A549 (cell line): ENCODE results near the gene PIM3.

Experiments used
- BHLHE40 ChIP-seq: IDR thresholded peaks from 2 replicates; pipeline ENCODE4 v1.6.1; 2012; ENCODE audit warnings: low read depth, low read length, inconsistent platforms
- EHF ChIP-seq: fragments of 250-450 bp; sonication (Bioruptor Pico); IDR thresholded peaks from 2 replicates; pipeline ENCODE4 v1.5.0; 2020; ENCODE audit warnings: mild to moderate bottlenecking
- EP300 ChIP-seq, 2 experiments: fragments of >200 bp; sonication (Bioruptor Twin); formaldehyde crosslinking; IDR thresholded peaks; 2 replicates in 1 of 2; 3 replicates in 1 of 2; pipeline ENCODE4 v1.6.1; 2016 to 2017
- HDAC2 ChIP-seq: fragments of 200-600 bp; sonication (generic); IDR thresholded peaks from 2 replicates; pipeline ENCODE4 v1.6.1; 2016
- MAZ ChIP-seq: fragments of 150-350 bp; IDR thresholded peaks from 2 replicates; pipeline ENCODE4 v1.6.1; 2014; ENCODE audit warnings: antibody characterized with exemption, low read depth, low read length, borderline replicate concordance
- MYC ChIP-seq: IDR thresholded peaks from 2 replicates; pipeline ENCODE4 v1.6.1; 2012; ENCODE audit warnings: mild to moderate bottlenecking, inconsistent platforms, low read length, improper control_type of control experiment, borderline replicate concordance
- NFE2L2 ChIP-seq: fragments of 150-350 bp; conservative IDR thresholded peaks from 2 replicates; pipeline ENCODE4 v1.6.1; 2014; ENCODE audit warnings: low read length
- NR3C1 ChIP-seq: fragments of >200 bp; sonication (Bioruptor Twin); formaldehyde crosslinking; IDR thresholded peaks from 3 replicates; pipeline ENCODE4 v1.6.1; 2017
- POLR2A ChIP-seq: IDR thresholded peaks from 2 replicates; pipeline ENCODE4 v1.6.1; 2012; ENCODE audit warnings: mild to moderate bottlenecking, low read length
- SMC3 ChIP-seq: fragments of >200 bp; sonication (Bioruptor Twin); formaldehyde crosslinking; IDR thresholded peaks from 3 replicates; pipeline ENCODE4 v1.6.1; 2018; ENCODE audit warnings: inconsistent platforms
- TF ChIP-seq, protein P1 (sequence below): fragments of >200 bp; sonication (Bioruptor Twin); formaldehyde crosslinking; IDR thresholded peaks from 3 replicates; pipeline ENCODE4 v1.5.1; 2016
- TF ChIP-seq, protein P2 (sequence below): fragments of 200-600 bp; sonication (generic); IDR thresholded peaks from 2 replicates; pipeline ENCODE4 v1.6.1; 2016; ENCODE audit warnings: antibody characterized with exemption, mild to moderate bottlenecking, moderate library complexity
- TF ChIP-seq, protein P3 (sequence below): IDR thresholded peaks from 2 replicates; pipeline ENCODE4 v1.6.1; 2012
- TF ChIP-seq, protein P4 (sequence below): fragments of 150-350 bp; IDR thresholded peaks from 2 replicates; pipeline ENCODE4 v1.6.1; 2014; ENCODE audit warnings: low read depth, mild to moderate bottlenecking, low read length

DNA sequence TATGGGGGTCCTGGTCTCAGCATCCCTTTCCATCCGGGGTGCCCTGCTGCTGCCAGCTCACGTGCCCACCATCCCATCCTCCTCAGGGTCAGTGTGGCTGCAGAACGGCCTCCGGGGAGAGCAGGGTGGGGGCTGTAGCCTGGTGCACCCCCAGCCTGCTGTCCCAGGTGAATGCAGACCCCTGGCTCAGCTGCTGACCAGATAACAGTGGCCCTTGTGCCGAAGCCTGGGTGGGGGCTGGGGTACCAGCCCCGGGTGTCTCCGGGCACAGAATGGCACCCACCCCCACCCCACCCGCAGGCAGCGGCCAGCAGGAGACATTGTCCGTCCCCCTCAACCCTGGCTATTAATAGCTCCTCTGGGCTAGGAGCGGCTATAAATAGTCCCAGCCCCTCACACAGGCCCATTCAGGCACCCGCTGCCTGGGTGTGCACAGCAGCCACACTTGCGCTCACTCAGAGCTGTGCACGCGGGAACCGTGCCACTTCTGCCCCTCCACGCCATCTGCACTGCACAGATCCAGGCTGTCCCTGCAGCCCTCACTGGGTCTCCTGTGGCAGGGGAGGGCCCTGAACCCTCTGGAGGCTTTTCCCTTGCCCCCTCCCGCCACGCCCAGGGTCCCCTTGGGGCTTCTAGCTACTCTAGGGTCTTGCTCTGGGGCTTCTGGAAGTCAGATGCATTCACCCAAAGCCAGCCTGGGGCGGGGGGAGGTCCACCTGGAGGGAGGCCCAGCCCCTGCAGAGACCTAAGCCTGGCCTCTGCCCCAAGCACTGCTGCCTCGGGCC, 23.4 kb upstream of the PIM3 start:
- TF ChIP-seq, protein P1, sequence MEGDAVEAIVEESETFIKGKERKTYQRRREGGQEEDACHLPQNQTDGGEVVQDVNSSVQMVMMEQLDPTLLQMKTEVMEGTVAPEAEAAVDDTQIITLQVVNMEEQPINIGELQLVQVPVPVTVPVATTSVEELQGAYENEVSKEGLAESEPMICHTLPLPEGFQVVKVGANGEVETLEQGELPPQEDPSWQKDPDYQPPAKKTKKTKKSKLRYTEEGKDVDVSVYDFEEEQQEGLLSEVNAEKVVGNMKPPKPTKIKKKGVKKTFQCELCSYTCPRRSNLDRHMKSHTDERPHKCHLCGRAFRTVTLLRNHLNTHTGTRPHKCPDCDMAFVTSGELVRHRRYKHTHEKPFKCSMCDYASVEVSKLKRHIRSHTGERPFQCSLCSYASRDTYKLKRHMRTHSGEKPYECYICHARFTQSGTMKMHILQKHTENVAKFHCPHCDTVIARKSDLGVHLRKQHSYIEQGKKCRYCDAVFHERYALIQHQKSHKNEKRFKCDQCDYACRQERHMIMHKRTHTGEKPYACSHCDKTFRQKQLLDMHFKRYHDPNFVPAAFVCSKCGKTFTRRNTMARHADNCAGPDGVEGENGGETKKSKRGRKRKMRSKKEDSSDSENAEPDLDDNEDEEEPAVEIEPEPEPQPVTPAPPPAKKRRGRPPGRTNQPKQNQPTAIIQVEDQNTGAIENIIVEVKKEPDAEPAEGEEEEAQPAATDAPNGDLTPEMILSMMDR = no peak
- TF ChIP-seq MYC = no peak
- no peak for TF ChIP-seq HDAC2
- TF ChIP-seq NR3C1 = no peak
- no peak for TF ChIP-seq POLR2A
- TF ChIP-seq, protein P2, sequence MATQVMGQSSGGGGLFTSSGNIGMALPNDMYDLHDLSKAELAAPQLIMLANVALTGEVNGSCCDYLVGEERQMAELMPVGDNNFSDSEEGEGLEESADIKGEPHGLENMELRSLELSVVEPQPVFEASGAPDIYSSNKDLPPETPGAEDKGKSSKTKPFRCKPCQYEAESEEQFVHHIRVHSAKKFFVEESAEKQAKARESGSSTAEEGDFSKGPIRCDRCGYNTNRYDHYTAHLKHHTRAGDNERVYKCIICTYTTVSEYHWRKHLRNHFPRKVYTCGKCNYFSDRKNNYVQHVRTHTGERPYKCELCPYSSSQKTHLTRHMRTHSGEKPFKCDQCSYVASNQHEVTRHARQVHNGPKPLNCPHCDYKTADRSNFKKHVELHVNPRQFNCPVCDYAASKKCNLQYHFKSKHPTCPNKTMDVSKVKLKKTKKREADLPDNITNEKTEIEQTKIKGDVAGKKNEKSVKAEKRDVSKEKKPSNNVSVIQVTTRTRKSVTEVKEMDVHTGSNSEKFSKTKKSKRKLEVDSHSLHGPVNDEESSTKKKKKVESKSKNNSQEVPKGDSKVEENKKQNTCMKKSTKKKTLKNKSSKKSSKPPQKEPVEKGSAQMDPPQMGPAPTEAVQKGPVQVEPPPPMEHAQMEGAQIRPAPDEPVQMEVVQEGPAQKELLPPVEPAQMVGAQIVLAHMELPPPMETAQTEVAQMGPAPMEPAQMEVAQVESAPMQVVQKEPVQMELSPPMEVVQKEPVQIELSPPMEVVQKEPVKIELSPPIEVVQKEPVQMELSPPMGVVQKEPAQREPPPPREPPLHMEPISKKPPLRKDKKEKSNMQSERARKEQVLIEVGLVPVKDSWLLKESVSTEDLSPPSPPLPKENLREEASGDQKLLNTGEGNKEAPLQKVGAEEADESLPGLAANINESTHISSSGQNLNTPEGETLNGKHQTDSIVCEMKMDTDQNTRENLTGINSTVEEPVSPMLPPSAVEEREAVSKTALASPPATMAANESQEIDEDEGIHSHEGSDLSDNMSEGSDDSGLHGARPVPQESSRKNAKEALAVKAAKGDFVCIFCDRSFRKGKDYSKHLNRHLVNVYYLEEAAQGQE = no peak
- TF ChIP-seq EHF = no peak
- no peak for TF ChIP-seq BHLHE40
- no peak for TF ChIP-seq NFE2L2
- TF ChIP-seq, protein P3, sequence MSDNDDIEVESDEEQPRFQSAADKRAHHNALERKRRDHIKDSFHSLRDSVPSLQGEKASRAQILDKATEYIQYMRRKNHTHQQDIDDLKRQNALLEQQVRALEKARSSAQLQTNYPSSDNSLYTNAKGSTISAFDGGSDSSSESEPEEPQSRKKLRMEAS = no peak
- TF ChIP-seq, protein P4, sequence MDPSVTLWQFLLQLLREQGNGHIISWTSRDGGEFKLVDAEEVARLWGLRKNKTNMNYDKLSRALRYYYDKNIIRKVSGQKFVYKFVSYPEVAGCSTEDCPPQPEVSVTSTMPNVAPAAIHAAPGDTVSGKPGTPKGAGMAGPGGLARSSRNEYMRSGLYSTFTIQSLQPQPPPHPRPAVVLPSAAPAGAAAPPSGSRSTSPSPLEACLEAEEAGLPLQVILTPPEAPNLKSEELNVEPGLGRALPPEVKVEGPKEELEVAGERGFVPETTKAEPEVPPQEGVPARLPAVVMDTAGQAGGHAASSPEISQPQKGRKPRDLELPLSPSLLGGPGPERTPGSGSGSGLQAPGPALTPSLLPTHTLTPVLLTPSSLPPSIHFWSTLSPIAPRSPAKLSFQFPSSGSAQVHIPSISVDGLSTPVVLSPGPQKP = no peak
- TF ChIP-seq SMC3 = no peak
- no peak for TF ChIP-seq EP300 (IDR thresholded peaks at IDR 0.05)
- TF ChIP-seq MAZ = no peak
